HL-60 (cell line): ENCODE data around the gene MED6.

ENCODE experiments used
- DNase-seq, 2 experiments: peaks; one replicate each; pipeline ENCODE4 v3.0.0-alpha.2; 2010 to 2020; ENCODE audit warnings: low read depth in 1 of 2, low spot score in 1 of 2
- H3K27ac ChIP-seq: fragments of 250-450 bp; sonication (Bioruptor Pico); replicated peaks from 2 replicates; pipeline ENCODE4 v1.5.1; 2020; ENCODE audit warnings: mild to moderate bottlenecking, moderate library complexity
- H3K27me3 ChIP-seq: fragments of 250-450 bp; sonication (Bioruptor Pico); 2 replicates; pipeline ENCODE4 v1.5.1; 2021; ENCODE audit warnings: mild to moderate bottlenecking, moderate library complexity; ENCODE audit not compliant: insufficient read depth, poor library complexity, severe bottlenecking
- H3K4me3 ChIP-seq: replicated peaks from 2 replicates; pipeline ENCODE4 v1.5.1; 2011; ENCODE audit warnings: mild to moderate bottlenecking, control low read depth, low read length; ENCODE audit not compliant: insufficient read depth
- GABPA ChIP-seq: IDR thresholded peaks from 2 replicates; pipeline ENCODE4 v1.6.1; 2012; ENCODE audit warnings: low read depth
- POLR2AphosphoS5 ChIP-seq: IDR thresholded peaks from 2 replicates; pipeline ENCODE4 v1.6.1; 2012; ENCODE audit warnings: low read depth
- SPI1 ChIP-seq: IDR thresholded peaks from 2 replicates; pipeline ENCODE4 v1.6.1; 2012; ENCODE audit warnings: low read depth, mild to moderate bottlenecking, borderline replicate concordance
- TF ChIP-seq, protein P1 (sequence below): IDR thresholded peaks from one replicate; pipeline ENCODE4 v1.5.1; 2011; ENCODE audit warnings: low read length, control low read depth, inconsistent platforms; ENCODE audit not compliant: insufficient read depth
- TF ChIP-seq, protein P2 (sequence below): IDR thresholded peaks from 2 replicates; pipeline ENCODE4 v1.6.1; 2012; ENCODE audit warnings: low read depth; ENCODE audit not compliant: insufficient replicate concordance

MED6 gene

DNA sequence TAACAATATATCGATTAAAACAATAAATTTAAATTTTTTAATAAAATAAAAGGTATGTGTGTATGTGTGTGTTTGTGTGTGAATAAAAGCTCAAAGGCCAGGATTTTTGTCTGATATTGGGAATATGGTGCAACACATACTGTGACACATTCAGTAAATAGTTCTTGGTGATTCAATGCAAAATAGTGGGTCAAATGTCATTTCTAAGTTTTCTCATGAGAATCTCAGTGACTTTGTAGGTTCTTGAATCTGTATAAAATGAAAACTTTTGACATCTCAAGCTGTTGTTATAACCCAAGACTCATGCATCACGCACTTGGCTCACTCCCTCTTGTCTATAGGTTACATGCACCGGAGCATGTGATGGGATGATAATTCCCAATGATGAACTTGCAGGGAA lies 16.2 kb upstream of the MED6 start:
- H3K4me3 ChIP-seq: no peak overlapping the region
- DNase-seq: no peak
- no peak for TF ChIP-seq SPI1
- TF ChIP-seq POLR2AphosphoS5: no peak
- TF ChIP-seq, protein P1, sequence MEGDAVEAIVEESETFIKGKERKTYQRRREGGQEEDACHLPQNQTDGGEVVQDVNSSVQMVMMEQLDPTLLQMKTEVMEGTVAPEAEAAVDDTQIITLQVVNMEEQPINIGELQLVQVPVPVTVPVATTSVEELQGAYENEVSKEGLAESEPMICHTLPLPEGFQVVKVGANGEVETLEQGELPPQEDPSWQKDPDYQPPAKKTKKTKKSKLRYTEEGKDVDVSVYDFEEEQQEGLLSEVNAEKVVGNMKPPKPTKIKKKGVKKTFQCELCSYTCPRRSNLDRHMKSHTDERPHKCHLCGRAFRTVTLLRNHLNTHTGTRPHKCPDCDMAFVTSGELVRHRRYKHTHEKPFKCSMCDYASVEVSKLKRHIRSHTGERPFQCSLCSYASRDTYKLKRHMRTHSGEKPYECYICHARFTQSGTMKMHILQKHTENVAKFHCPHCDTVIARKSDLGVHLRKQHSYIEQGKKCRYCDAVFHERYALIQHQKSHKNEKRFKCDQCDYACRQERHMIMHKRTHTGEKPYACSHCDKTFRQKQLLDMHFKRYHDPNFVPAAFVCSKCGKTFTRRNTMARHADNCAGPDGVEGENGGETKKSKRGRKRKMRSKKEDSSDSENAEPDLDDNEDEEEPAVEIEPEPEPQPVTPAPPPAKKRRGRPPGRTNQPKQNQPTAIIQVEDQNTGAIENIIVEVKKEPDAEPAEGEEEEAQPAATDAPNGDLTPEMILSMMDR: no peak
- no peak for TF ChIP-seq GABPA
- TF ChIP-seq, protein P2, sequence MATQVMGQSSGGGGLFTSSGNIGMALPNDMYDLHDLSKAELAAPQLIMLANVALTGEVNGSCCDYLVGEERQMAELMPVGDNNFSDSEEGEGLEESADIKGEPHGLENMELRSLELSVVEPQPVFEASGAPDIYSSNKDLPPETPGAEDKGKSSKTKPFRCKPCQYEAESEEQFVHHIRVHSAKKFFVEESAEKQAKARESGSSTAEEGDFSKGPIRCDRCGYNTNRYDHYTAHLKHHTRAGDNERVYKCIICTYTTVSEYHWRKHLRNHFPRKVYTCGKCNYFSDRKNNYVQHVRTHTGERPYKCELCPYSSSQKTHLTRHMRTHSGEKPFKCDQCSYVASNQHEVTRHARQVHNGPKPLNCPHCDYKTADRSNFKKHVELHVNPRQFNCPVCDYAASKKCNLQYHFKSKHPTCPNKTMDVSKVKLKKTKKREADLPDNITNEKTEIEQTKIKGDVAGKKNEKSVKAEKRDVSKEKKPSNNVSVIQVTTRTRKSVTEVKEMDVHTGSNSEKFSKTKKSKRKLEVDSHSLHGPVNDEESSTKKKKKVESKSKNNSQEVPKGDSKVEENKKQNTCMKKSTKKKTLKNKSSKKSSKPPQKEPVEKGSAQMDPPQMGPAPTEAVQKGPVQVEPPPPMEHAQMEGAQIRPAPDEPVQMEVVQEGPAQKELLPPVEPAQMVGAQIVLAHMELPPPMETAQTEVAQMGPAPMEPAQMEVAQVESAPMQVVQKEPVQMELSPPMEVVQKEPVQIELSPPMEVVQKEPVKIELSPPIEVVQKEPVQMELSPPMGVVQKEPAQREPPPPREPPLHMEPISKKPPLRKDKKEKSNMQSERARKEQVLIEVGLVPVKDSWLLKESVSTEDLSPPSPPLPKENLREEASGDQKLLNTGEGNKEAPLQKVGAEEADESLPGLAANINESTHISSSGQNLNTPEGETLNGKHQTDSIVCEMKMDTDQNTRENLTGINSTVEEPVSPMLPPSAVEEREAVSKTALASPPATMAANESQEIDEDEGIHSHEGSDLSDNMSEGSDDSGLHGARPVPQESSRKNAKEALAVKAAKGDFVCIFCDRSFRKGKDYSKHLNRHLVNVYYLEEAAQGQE: no peak
- no peaks in the 10 kb centered on the region for H3K27me3 ChIP-seq
- no peak overlapping the region for H3K27ac ChIP-seq

DNA sequence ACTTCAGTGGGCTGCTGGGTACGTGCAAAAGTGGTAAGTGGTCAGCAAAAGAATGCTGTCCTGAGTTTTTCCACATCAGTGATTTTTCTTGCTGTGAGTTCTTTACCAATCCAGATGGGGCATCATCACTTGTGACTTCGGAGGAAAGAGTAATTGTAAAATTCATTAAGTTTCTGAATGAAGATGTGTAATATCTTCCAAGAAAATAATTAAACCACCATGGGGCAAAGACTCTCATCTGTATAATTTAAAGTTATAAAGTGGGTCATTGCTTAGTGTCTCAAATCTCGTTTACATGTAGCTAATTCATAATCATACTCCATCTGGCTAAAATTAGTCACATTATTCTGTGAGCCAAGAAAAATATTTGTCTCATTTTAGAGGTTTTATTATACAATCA lies 10.8 kb upstream of the MED6 start:
- Histone ChIP-seq H3K27me3 (no peaks in the 10 kb centered on the region), H3K4me3 (no peak overlapping the region), H3K27ac (no peak overlapping the region)
- TF ChIP-seq, protein P1: no peak
- TF ChIP-seq POLR2AphosphoS5 (no peak), SPI1 (no peak), GABPA (no peak)
- TF ChIP-seq, protein P2: no peak
- no peak for DNase-seq

DNA sequence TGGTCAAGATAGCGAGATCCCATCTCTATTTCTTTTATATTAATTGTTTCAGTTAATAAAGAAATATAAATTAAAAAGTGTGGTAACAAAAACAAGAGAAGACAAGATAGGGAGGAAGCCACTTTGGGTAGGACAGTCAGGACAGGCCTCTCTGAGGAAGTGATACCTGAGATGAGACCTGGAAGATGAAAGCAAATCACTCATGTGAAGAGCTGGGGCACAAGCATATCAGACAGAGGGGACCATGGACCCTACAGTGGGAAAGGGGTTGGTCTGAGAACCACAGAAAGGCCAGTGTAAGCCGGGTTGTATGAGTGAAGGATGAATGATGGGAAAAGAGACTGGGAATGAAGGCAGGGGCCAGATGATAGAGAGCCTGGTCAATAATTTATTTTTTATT lies 1.8 kb upstream of the MED6 start:
- Histone ChIP-seq H3K4me3 (no peak overlapping the region), H3K27ac (no peak overlapping the region), H3K27me3 (no peaks in the 10 kb centered on the region)
- TF ChIP-seq POLR2AphosphoS5 (no peak), SPI1 (no peak), GABPA (no peak)
- TF ChIP-seq, protein P2: no peak
- TF ChIP-seq, protein P1: no peak
- DNase-seq: no peak
